ENCODE data around the gene FBXO47. TPM values are rescaled to one million over a fixed set of nuclear protein-coding genes. Genes with fewer than 3 reads are reported as not detected.
"Not testable (repeated sequence)": the region's sequence is repeated elsewhere in the genome, so short reads cannot be mapped to it uniquely, and the experiment has no call there.

Gene FBXO47
- total and polyA plus RNA-seq, 9 donors: not detected

DNA sequence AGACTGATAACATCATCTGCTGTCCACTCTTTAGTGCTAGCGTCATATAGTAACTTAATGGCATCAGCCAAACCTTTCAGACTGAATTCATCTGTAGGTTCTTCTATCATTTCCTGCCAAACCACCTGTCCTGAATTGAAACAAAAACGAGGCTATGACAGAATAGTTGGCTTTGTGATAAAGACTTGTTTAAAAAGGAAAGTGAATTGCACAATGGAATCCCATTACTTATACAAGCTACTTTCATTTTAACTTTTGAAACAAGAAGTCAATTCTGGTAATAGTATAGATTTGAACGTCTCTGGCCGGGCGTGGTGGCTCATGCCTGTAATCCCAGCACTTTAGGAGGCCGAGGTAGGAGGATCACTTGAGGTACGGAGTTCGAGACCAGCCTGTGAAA is 23.6 kb downstream of the FBXO47 start:
- H3K4me3 ChIP-seq: no peak overlapping the region
- 72 to 83% (median 79%) methylated on average over 8 of the region's 8 CpGs for WGBS, 3 donors
- TF ChIP-seq EP300 (IDR thresholded peaks at IDR 0.05) (no peak), POLR2A (IDR thresholded peaks at IDR 0.05) (no peak)
- TF ChIP-seq, protein P1, sequence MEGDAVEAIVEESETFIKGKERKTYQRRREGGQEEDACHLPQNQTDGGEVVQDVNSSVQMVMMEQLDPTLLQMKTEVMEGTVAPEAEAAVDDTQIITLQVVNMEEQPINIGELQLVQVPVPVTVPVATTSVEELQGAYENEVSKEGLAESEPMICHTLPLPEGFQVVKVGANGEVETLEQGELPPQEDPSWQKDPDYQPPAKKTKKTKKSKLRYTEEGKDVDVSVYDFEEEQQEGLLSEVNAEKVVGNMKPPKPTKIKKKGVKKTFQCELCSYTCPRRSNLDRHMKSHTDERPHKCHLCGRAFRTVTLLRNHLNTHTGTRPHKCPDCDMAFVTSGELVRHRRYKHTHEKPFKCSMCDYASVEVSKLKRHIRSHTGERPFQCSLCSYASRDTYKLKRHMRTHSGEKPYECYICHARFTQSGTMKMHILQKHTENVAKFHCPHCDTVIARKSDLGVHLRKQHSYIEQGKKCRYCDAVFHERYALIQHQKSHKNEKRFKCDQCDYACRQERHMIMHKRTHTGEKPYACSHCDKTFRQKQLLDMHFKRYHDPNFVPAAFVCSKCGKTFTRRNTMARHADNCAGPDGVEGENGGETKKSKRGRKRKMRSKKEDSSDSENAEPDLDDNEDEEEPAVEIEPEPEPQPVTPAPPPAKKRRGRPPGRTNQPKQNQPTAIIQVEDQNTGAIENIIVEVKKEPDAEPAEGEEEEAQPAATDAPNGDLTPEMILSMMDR (IDR thresholded peaks at IDR 0.05): no peak
- no peaks in the 10 kb centered on the region for H3K36me3 ChIP-seq
- H3K9me3 ChIP-seq: no peaks in the 10 kb centered on the region
- no peaks in the 10 kb centered on the region for H3K4me1 ChIP-seq (ENCODE audit: insufficient read depth)
- intact Hi-C loops (cut with DNase I): no loop called here
- DNase-seq: no peak
- H3K27me3 ChIP-seq: no peaks in the 10 kb centered on the region
- H3K27ac ChIP-seq: no peak overlapping the region

DNA sequence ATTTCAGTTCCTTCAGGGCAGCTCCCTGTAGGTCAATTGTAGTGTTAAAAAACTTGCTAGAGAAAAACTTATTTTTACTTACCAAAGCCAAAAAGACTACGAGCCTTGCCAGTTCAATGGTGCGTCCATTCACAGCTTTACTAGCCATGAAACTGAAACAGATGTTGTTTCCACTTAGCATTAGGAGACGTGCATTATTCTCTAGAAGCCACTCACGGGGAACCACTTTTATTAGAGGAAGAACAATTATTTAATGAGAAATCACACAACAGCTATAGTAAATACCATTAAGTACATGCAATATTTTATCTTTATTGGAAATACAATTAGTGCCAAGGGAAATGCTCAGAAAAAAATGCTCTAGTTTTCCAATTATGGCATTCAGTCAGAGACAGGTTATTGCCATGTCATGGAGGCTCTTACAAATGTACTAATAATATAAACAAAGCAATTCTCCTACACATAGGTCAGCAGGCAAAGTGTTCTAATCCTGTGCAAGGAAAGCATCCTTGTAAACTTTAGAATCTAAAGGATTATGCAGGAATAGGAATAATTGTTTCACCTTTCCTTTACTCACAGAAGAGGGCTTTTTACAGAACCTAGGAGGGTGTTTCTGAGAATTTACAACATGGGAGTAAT is 24.4 kb downstream of the FBXO47 start:
- H3K4me3 ChIP-seq: no peak overlapping the region
- H3K36me3 ChIP-seq: no peaks in the 10 kb centered on the region
- WGBS, 3 donors: 8 to 16% (median 13%) methylated on average over 4 of the region's 4 CpGs
- DNase-seq: no peak
- H3K4me1 ChIP-seq (ENCODE audit: insufficient read depth): no peaks in the 10 kb centered on the region
- TF ChIP-seq, protein P1 (IDR thresholded peaks at IDR 0.05): no peak
- TF ChIP-seq POLR2A (IDR thresholded peaks at IDR 0.05): no peak
- TF ChIP-seq EP300 (IDR thresholded peaks at IDR 0.05): no peak
- H3K27ac ChIP-seq: no peak overlapping the region
- intact Hi-C loops (cut with DNase I): no loop called here
- no peaks in the 10 kb centered on the region for H3K9me3 ChIP-seq
- no peaks in the 10 kb centered on the region for H3K27me3 ChIP-seq

DNA sequence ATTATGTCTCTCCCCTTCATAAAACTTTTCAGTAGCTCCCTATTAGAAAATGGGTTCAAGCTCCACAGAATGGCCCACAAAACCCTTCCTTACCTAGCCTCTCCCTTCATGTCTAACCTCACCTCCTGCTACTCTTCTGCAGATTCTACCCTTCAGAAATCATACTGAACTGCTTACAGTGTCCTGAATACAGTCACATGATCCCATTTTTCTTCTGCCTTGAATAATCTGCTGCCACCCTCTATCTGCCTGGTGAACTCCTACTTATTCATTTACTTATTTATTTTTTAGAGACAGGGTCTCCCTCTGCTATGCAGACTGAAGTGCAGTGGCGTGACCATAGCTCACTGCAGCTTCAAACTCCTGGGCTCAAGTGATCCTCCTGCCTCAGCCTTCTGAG is 26.8 kb downstream of the FBXO47 start:
- Histone ChIP-seq H3K27ac (no peak overlapping the region), H3K36me3 (no peaks in the 10 kb centered on the region), H3K27me3 (no peaks in the 10 kb centered on the region), H3K4me3 (no peak overlapping the region), H3K9me3 (no peaks in the 10 kb centered on the region), H3K4me1 (ENCODE audit: insufficient read depth) (no peaks in the 10 kb centered on the region)
- 91 to 97% (median 97%) methylated on average over 1 of the region's 1 CpG for WGBS, 3 donors
- intact Hi-C loops (cut with DNase I): no loop called here
- DNase-seq: no peak
- TF ChIP-seq, protein P1 (IDR thresholded peaks at IDR 0.05): no peak
- no peak for TF ChIP-seq POLR2A (IDR thresholded peaks at IDR 0.05)
- TF ChIP-seq EP300 (IDR thresholded peaks at IDR 0.05): no peak

DNA sequence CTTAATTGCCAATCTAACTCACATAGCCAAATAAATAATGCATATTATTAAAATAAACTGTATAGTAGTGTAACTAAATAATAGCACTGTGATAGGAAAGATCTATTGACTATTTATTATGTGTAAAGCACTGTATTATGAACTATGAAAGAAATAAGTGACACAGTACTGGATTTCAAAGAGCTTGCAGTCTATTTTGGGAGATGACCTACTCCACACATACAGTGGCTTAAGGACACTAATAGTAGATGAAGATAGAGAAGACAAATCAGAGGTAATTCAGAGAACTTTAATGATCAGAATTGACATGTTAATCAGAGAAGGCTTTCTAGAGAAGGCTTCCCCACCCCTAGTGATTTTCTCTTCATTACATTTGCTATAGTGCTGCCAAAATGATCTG is 27.2 kb downstream of the FBXO47 start:
- intact Hi-C loops (cut with DNase I): no loop called here
- TF ChIP-seq POLR2A (IDR thresholded peaks at IDR 0.05) (no peak), EP300 (IDR thresholded peaks at IDR 0.05) (no peak)

DNA sequence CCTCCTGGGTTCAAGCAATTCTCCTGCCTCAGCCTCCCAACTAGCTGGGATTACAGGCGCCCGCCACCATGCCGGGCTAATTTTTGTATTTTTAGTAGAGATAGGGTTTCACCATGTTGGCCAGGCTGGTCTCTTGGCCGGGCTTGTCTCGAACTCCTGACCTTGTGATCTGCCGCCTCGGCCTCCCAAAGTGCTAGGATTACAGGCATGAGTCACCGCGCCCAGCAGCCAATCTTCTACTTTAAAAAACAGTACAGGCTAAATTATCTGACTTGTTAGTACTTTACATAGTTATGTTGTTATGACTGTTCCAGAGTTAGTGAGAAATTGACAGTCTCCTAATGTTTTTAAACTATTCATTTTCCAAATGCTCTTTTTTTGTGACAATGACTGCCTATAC is 33.2 kb downstream of the FBXO47 start:
- DNase-seq; H3K27me3 ChIP-seq; H3K4me3 ChIP-seq; H3K4me1 ChIP-seq (ENCODE audit: insufficient read depth); intact Hi-C loops (cut with DNase I); H3K9me3 ChIP-seq; H3K36me3 ChIP-seq; H3K27ac ChIP-seq: not testable (repeated sequence)
- WGBS, 3 donors: 44 to 71% (median 46%) methylated on average over 9 of the region's 9 CpGs

More for the DNA sequence above, 27.2 kb downstream of the FBXO47 start:
- Histone ChIP-seq H3K27ac (no peak overlapping the region), H3K27me3 (no peaks in the 10 kb centered on the region), H3K4me1 (ENCODE audit: insufficient read depth) (no peaks in the 10 kb centered on the region), H3K36me3 (no peaks in the 10 kb centered on the region), H3K4me3 (no peak overlapping the region), H3K9me3 (no peaks in the 10 kb centered on the region)
- no peak for DNase-seq

DNA sequence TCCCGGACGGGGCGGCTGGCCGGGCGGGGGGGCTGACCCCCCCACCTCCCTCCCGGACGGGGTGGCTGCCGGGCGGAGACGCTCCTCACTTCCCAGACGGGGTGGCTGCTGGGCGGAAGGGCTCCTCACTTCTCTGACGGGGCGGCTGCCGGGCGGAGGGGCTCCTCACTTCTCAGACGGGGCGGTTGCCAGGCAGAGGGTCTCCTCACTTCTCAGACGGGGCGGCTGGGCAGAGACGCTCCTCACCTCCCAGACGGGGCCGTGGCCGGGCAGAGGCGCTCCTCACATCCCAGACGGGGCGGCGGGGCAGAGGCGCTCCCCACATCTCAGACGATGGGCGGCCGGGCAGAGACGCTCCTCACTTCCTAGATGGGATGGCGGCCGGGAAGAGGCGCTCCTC is 36.4 kb downstream of the FBXO47 start:
- intact Hi-C loops (cut with DNase I); H3K27ac ChIP-seq; H3K27me3 ChIP-seq; H3K4me1 ChIP-seq (ENCODE audit: insufficient read depth); DNase-seq; H3K4me3 ChIP-seq; H3K9me3 ChIP-seq; H3K36me3 ChIP-seq: not testable (repeated sequence)
- 88 to 100% (median 93%) methylated on average over 2 to 31 of the region's 36 CpGs for WGBS, 3 donors
